Gastroesophageal sphincter (tissue), 3 donors: Measurements from ENCODE around the gene RHOXF2.

Experiments
- POLR2AphosphoS5 ChIP-seq: sonication (generic); formaldehyde crosslinking; IDR thresholded peaks from one replicate; pipeline ENCODE4 v1.6.1; 2017; ENCODE audit warnings: antibody characterized with exemption
- TF ChIP-seq, protein P1 (sequence below), 4 experiments: fragments of 200-600 bp in 2 of 4; fragments of 450-650 bp in 2 of 4; sonication (generic) in 1 of 4; IDR thresholded peaks; one replicate each; pipeline ENCODE4 v1.5.1; 2017 to 2019; ENCODE audit warnings: antibody characterized with exemption in 4 of 4, mild to moderate bottlenecking in 2 of 4, moderate library complexity in 2 of 4

DNA sequence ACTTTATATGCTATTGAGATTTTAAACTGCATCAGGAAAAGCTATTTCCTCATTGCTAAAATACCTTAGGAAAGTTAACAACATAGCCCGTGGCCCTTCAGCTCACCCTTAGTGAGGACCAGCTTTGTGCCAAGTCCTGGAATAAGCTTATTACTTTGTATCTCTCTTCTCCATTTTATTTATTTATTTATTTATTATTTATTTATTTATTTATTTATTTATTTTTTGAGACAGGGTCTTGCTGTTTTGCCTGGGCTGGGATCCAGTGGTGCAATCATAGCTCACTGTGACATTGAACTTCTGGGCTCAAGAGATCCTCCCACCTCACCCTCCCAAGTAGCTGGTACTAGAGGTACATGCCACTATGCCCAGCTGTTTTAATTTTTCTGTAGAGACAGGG is 49.0 kb upstream of the RHOXF2 start:
- TF ChIP-seq, protein P1, sequence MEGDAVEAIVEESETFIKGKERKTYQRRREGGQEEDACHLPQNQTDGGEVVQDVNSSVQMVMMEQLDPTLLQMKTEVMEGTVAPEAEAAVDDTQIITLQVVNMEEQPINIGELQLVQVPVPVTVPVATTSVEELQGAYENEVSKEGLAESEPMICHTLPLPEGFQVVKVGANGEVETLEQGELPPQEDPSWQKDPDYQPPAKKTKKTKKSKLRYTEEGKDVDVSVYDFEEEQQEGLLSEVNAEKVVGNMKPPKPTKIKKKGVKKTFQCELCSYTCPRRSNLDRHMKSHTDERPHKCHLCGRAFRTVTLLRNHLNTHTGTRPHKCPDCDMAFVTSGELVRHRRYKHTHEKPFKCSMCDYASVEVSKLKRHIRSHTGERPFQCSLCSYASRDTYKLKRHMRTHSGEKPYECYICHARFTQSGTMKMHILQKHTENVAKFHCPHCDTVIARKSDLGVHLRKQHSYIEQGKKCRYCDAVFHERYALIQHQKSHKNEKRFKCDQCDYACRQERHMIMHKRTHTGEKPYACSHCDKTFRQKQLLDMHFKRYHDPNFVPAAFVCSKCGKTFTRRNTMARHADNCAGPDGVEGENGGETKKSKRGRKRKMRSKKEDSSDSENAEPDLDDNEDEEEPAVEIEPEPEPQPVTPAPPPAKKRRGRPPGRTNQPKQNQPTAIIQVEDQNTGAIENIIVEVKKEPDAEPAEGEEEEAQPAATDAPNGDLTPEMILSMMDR (IDR thresholded peaks at IDR 0.05) = no peak
- TF ChIP-seq POLR2AphosphoS5 = no peak
